ENCODE measurements around the gene DKK2. TPM values are rescaled to one million over a fixed set of nuclear protein-coding genes. Genes with fewer than 3 reads are reported as not detected.

Gene DKK2
- total RNA-seq, 2 donors from 2014 or later: 0.27 to 2.2 TPM

DNA sequence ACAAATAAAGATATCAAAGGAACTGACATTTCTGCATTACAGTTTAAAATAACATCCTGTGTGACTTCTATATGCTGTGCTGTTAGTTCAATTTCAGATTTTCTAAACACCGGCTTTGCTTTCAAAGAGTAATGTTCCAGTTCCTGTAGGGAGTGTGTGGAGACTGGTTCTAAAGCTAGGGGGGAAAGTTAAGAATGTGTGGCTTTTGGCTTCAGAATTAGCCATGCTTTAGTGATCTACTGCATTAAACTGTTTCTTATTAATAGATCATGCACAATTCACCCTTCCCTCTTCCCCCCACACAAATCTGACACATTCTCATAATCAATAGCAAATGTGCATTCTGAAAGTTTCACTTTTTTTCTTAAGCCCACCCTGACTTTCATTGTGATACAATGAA, 32.0 kb upstream of the DKK2 start:
- Histone ChIP-seq H3K36me3 (no peaks in the 10 kb centered on the region), H3K4me3 (no peak overlapping the region), H3K9me3 (no peaks in the 10 kb centered on the region), H3K4me1 (ENCODE audit: control insufficient read depth in 1 of 2, low read depth in 2 of 2) (no peaks in the 10 kb centered on the region), H3K27me3 (replicated peaks; ENCODE audit: insufficient read depth) (no peaks in the 10 kb centered on the region), H3K27ac (no peak overlapping the region)
- DNase-seq (ENCODE audit: low spot score): no peak
- TF ChIP-seq CTCF (IDR thresholded peaks at IDR 0.05): no peak
- no peak for ATAC-seq (ENCODE audit: insufficient number of reproducible peaks, low FRiP score, low read depth)

GRCh38 chr4:107066621-107067020, 30.5 kb upstream of the DKK2 start:
- Histone ChIP-seq H3K36me3 (no peaks in the 10 kb centered on the region), H3K4me3 (no peak overlapping the region), H3K9me3 (no peaks in the 10 kb centered on the region), H3K27ac (no peak overlapping the region), H3K4me1 (ENCODE audit: control insufficient read depth in 1 of 2, low read depth in 2 of 2) (no peaks in the 10 kb centered on the region), H3K27me3 (replicated peaks; ENCODE audit: insufficient read depth) (no peaks in the 10 kb centered on the region)
- DNase-seq (ENCODE audit: low spot score) (no peak), ATAC-seq (ENCODE audit: insufficient number of reproducible peaks, low FRiP score, low read depth) (no peak)
- no peak for TF ChIP-seq CTCF (IDR thresholded peaks at IDR 0.05)

DNA sequence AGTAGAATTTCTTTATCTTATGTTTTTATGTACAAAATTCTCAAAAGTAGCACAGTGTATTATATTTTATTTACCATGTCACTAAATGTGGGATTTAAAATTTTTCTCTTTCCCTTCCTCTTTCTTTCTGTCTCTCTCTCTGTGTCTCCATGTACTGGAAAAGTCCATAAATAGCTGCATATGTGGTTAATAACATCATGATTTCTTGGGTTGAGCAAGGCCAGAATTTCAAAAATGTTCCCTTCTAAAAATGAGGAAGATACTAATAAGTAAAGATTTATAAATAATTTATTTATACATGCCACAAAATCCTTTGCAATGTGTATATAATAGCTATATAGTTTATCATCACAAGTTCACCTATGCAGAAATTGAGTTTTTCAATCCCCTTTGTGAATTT, 29.1 kb upstream of the DKK2 start:
- ATAC-seq (ENCODE audit: insufficient number of reproducible peaks, low FRiP score, low read depth): no peak
- H3K4me1 ChIP-seq (ENCODE audit: control insufficient read depth in 1 of 2, low read depth in 2 of 2): no peaks in the 10 kb centered on the region
- no peak for TF ChIP-seq CTCF (IDR thresholded peaks at IDR 0.05)
- no peaks in the 10 kb centered on the region for H3K36me3 ChIP-seq
- H3K27ac ChIP-seq: no peak overlapping the region
- H3K9me3 ChIP-seq: no peaks in the 10 kb centered on the region
- H3K27me3 ChIP-seq (replicated peaks; ENCODE audit: insufficient read depth): no peaks in the 10 kb centered on the region
- no peak overlapping the region for H3K4me3 ChIP-seq
- no peak for DNase-seq (ENCODE audit: low spot score)

- TF ChIP-seq CTCF (IDR thresholded peaks at IDR 0.05): no peak
Observed at GRCh38 chr4:107060388-107060787, 24.3 kb upstream of the DKK2 start.

GRCh38 chr4:107058828-107059227, 22.7 kb upstream of the DKK2 start:
- no peak for TF ChIP-seq CTCF (IDR thresholded peaks at IDR 0.05)
- no peaks in the 10 kb centered on the region for H3K36me3 ChIP-seq
- DNase-seq (ENCODE audit: low spot score) (no peak), ATAC-seq (ENCODE audit: insufficient number of reproducible peaks, low FRiP score, low read depth) (no peak)
- H3K4me1 ChIP-seq (ENCODE audit: control insufficient read depth in 1 of 2, low read depth in 2 of 2): no peaks in the 10 kb centered on the region
- no peaks in the 10 kb centered on the region for H3K9me3 ChIP-seq
- H3K4me3 ChIP-seq: no peak overlapping the region
- H3K27me3 ChIP-seq (replicated peaks; ENCODE audit: insufficient read depth): no peaks in the 10 kb centered on the region
- no peak overlapping the region for H3K27ac ChIP-seq

More at GRCh38 chr4:107060388-107060787, 24.3 kb upstream of the DKK2 start:
- Histone ChIP-seq H3K9me3 (no peaks in the 10 kb centered on the region), H3K4me3 (no peak overlapping the region), H3K4me1 (ENCODE audit: control insufficient read depth in 1 of 2, low read depth in 2 of 2) (no peaks in the 10 kb centered on the region), H3K27me3 (replicated peaks; ENCODE audit: insufficient read depth) (no peaks in the 10 kb centered on the region), H3K36me3 (no peaks in the 10 kb centered on the region), H3K27ac (no peak overlapping the region)
- no peak for ATAC-seq (ENCODE audit: insufficient number of reproducible peaks, low FRiP score, low read depth)
- DNase-seq (ENCODE audit: low spot score): no peak
